ENCODE measurements around the gene COX17.

Gene COX17

GRCh38 chr3:119675188-119675874, 1.9 kb downstream of the COX17 start:
- in situ Hi-C loops (cut with HindIII; ENCODE audit: low sequenced_read_pairs), result no loop called here

- in situ Hi-C loops (cut with HindIII; ENCODE audit: low sequenced_read_pairs), result no loop called here
Observed at GRCh38 chr3:119673875-119674274, 3.3 kb downstream of the COX17 start.

DNA sequence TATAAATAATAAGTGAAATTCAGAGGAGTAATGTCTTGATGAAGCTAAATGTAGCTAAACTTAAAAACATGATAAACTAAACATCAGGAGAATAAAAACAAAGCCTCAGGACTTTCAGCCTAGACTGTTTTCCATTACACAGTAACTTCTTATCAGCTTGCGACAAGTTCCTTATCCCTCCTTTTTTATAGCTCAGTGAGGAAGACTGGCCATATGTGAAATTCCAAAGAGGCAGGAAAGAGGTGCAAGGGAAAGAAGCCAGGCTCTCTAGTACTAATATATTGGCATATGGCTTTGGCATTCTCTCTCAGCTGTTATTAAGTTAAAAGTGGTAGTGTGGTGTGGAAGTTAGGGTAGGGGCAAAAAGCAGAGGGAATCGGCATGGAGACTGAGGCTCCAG, 4.4 kb downstream of the COX17 start:
- in situ Hi-C loops (cut with HindIII; ENCODE audit: low sequenced_read_pairs), result no loop called here

DNA sequence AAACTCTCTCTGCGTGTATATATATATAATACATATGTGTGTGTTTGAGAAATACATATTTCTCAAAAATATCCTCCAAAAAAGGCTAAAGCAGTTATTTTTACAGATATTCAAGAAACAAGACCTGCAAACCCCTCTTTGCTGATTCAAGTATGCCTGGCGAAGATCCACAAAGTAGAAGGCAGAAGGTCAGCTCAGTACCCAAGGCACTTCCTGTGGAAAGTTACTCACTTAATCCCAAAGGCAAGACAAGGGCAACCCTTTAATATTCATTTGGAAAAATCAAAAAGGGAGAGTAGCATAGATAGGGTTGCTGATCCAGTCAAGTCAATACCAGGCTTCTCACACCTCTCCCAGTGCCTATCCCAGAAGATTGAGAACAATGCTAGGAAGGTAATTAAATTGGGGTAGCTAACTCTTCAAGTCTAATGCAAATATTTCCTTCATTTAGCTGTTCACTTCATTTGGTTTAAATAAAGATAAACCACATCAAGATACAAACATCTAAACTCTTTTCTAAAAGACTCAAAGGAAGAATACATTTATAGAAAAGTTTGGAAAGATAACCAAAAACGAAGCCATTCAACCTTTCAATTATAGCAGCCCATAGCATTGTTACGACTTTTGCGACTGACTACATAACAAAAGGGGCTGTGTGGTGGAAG, 7.2 kb downstream of the COX17 start:
- in situ Hi-C loops (cut with HindIII; ENCODE audit: low sequenced_read_pairs), result no loop called here

DNA sequence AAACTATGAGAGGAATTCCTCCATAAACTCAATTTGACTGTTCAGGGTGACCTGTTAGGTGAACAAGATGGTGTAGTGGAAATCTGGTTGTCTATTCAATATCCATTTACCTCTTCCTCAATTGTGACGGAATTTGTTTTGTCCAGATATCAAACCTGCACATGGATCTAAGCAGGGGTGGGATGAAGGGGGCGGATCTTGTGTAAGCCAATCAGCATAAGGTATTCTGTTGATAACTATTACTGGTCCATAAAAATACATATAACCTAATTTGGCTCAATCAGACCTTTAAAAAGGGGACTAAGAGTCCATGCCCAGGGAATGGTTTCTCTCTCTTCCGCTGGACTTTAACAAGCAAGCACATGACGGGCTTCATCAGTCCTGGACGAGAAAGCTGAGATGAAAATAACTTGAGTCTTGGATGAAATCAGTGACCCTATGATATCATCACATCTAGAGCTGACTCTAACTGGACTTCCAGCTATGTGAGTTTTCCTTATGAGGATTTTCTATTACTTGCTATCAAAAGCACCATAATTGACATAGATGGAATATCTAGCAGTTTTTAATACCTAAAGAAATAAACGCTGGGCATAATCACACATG, 11.1 kb downstream of the COX17 start:
- in situ Hi-C loops (cut with HindIII; ENCODE audit: low sequenced_read_pairs), result no loop called here

- in situ Hi-C loops (cut with HindIII; ENCODE audit: low sequenced_read_pairs), result no loop called here
Observed at GRCh38 chr3:119664850-119665379, 12.3 kb downstream of the COX17 start.

DNA sequence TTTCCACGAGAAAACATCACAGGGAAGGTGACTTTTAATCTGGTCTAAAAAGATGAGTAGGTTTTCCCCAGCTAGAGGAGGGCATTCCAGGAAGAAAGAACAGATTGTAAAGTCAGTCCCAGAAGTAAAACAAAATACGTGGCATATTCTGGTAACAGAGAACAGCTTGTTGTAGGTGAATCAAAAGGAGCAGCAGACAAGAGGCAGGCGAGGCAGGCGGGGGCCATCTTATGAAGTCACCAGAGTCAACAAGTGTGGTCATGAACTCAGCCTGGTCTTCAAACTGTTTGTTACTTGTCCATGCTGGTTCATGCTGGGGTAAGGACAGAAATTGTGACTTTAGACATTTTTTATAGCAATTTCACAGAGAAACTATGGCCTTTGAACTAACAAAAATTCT, 12.8 kb downstream of the COX17 start:
- in situ Hi-C loops (cut with HindIII; ENCODE audit: low sequenced_read_pairs), result no loop called here

- in situ Hi-C loops (cut with HindIII; ENCODE audit: low sequenced_read_pairs), result no loop called here
Observed at GRCh38 chr3:119663885-119664284, 13.3 kb downstream of the COX17 start.

DNA sequence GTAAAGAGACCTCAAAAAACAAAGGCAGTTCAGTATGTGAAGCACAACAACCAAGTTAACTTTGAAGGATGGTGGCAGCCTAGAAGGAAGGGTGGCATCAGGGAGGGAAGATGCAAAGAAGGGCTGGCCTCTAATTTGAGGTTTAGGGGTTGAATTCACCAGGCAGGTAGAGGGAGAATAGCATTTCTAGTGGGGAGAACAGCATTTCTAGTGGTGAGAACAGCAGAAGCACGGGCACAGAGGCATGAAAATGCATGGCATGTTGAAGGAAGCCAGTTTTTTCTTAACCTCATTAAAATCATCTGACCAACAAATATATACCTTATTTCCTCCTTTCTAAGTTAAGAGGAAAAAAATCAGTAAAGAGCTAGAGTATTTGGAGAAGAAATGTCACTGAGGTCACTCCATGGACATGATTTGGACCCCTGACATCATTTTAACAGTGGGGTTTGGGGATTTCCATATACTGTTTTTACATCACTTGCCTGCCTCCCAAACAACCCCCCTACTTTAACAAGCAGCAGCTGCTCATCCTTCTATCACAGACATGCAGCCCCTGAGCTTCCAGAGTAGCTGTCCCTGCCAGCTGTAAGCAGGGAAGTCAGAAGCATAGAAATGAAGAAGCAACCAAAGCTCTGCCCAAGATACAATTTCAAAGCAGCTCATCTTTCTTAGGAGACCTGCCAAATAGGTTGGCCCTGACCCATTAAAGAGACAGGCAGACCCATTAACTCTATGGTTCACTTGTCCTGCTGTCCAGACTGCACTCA, 14.4 kb downstream of the COX17 start:
- in situ Hi-C loops (cut with HindIII; ENCODE audit: low sequenced_read_pairs), result no loop called here

- in situ Hi-C loops (cut with HindIII; ENCODE audit: low sequenced_read_pairs), result no loop called here
Observed at GRCh38 chr3:119660474-119661440, 16.4 kb downstream of the COX17 start, which contains the start of gene POPDC2. Gene POPDC2 (minus strand): TSS chr3:119660589. CDS start chr3:119660423, 166 bp downstream.

- in situ Hi-C loops (cut with HindIII; ENCODE audit: low sequenced_read_pairs), result no loop called here
Observed at GRCh38 chr3:119659606-119660291, 17.5 kb downstream of the COX17 start.

GRCh38 chr3:119658994-119659393, 18.2 kb downstream of the COX17 start:
- in situ Hi-C loops (cut with HindIII; ENCODE audit: low sequenced_read_pairs), result no loop called here

DNA sequence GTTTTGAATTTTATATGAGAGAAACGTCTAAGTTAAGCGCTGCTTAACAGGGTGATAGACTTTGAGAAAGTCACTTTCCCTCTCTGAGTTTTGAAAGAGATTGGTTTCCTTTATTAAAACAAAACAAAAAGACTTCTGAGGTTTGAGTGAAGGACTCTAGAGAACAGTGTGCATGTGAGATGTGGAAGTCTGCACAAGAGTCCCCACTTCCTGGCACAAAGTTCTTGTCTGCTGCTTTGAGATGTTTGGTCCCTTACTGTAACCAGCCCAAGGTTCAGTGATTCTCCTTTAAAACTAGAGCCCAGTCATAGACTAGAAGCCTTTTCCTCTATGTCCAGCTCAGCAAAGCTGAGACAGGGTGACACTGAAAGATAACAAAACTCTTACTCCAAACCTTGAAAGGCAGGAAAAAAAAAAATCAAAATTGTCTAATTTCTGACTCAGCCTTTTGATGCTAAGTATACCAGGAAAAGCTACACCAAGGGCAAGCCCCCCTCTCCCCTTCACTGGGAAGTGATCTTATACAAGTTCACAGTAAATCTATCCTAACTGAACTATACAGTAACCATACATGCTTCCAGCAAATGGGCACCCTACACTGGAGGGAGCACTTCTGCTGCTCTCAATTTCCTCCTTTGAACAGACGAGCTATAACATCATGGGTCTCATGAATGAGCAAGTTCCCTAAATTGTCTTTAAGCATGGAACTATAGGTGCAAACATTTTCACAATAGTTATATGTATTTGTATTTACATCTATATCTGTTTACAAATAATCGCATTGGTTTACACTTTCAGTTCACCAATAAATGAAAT, 19.1 kb downstream of the COX17 start:
- in situ Hi-C loops (cut with HindIII; ENCODE audit: low sequenced_read_pairs), result no loop called here

DNA sequence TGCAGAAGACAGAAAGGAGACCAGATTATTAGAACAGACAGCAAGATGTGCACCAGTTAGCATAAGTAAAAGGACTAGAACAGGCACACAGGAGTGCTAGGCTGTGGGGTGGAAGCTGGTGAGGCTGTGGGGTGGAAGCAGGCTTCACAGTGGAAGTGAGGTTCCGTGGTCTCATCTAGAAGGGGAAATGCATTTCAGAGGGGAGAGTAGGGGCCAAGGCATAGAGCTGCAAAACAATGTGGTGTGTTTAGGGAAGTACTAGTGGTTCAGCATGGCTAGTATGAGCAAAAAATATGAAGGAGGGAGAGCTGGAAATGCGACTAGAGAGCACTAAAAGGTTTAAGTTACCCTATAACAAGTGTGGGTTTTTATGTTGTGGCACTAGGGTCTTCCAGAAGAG, 23.3 kb downstream of the COX17 start:
- in situ Hi-C loops (cut with HindIII; ENCODE audit: low sequenced_read_pairs), result no loop called here

- in situ Hi-C loops (cut with HindIII; ENCODE audit: low sequenced_read_pairs), result no loop called here
Observed at GRCh38 chr3:119652306-119653033, 24.7 kb downstream of the COX17 start.

- in situ Hi-C loops (cut with HindIII; ENCODE audit: low sequenced_read_pairs), result no loop called here
Observed at GRCh38 chr3:119649761-119650160, 27.4 kb downstream of the COX17 start.

DNA sequence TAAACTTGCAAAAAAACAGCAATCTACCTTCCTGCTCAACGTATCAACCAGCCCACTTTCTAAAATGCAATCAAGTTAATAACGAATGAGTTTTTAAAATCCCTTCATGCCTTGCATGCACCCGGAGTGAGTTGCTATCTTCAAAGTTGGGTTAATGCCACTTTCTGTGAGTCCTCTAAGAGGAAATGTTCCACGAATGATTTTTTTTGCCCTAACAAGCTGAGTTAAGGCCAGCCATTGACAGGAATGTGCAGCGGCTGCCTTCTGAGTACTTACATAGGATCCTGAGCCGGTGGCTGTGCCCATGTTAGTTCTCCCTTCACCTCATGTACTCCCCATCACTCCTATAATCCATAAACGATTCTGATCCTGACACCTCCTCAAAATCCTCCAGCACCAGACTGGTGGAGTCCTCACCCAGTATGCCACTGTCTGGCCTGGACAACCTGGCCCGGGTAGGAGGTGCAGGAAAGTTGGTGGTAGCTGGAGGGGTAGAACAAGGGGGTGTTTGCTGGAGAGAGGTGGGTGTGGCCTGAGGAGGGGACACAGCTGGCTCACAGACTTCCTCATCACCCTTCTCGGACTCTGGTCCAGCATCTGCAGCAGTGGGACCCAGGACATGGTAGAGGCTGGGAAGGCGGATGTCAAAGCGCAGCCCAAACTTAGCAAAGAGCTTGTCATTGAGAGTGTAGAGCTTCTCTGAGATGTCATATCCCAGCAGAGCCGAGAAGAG, 29.2 kb downstream of the COX17 start:
- in situ Hi-C loops (cut with HindIII; ENCODE audit: low sequenced_read_pairs), result no loop called here
